ENCODE measurements around the gene LEUTX.
"Not testable (repeated sequence)": the region's sequence is repeated elsewhere in the genome, so short reads cannot be mapped to it uniquely, and the experiment has no call there.

Gene LEUTX

GRCh38 chr19:39746836-39747529, 31.7 kb upstream of the LEUTX start:
- no peak overlapping the region for H3K27ac ChIP-seq (ENCODE audit: low read depth, low read length)
- no peaks in the 10 kb centered on the region for H3K79me2 ChIP-seq (ENCODE audit: control insufficient read depth, insufficient read depth, low read length, unreplicated experiment)
- H3K36me3 ChIP-seq (ENCODE audit: insufficient read depth, low read length): no peaks in the 10 kb centered on the region
- no peaks in the 10 kb centered on the region for H3K4me1 ChIP-seq (ENCODE audit: control insufficient read depth, insufficient read depth, low read length, unreplicated experiment)
- peaks cover 46% of the 10 kb centered on the region for H3K27me3 ChIP-seq (ENCODE audit: insufficient read depth, low read length)
- H3K4me3 ChIP-seq (ENCODE audit: low read depth, low read length): no peak overlapping the region
- no peak overlapping the region for H2AFZ ChIP-seq (ENCODE audit: low read length, unreplicated experiment)

GRCh38 chr19:39749981-39750380, 28.7 kb upstream of the LEUTX start:
- H3K4me3 ChIP-seq (ENCODE audit: low read depth, low read length): no peak overlapping the region
- H3K4me1 ChIP-seq (ENCODE audit: control insufficient read depth, insufficient read depth, low read length, unreplicated experiment): no peaks in the 10 kb centered on the region
- no peaks in the 10 kb centered on the region for H3K79me2 ChIP-seq (ENCODE audit: control insufficient read depth, insufficient read depth, low read length, unreplicated experiment)
- H2AFZ ChIP-seq (ENCODE audit: low read length, unreplicated experiment): no peak overlapping the region
- no peak overlapping the region for H3K27ac ChIP-seq (ENCODE audit: low read depth, low read length)
- H3K27me3 ChIP-seq (ENCODE audit: insufficient read depth, low read length): peaks cover 61% of the 10 kb centered on the region
- H3K36me3 ChIP-seq (ENCODE audit: insufficient read depth, low read length): no peaks in the 10 kb centered on the region

- Histone ChIP-seq H3K27ac (ENCODE audit: low read depth, low read length) (no peak overlapping the region), H3K4me1 (ENCODE audit: control insufficient read depth, insufficient read depth, low read length, unreplicated experiment) (no peaks in the 10 kb centered on the region), H3K27me3 (ENCODE audit: insufficient read depth, low read length) (peaks cover 76% of the 10 kb centered on the region), H2AFZ (ENCODE audit: low read length, unreplicated experiment) (no peak overlapping the region), H3K4me3 (ENCODE audit: low read depth, low read length) (no peak overlapping the region), H3K79me2 (ENCODE audit: control insufficient read depth, insufficient read depth, low read length, unreplicated experiment) (no peaks in the 10 kb centered on the region), H3K36me3 (ENCODE audit: insufficient read depth, low read length) (no peaks in the 10 kb centered on the region)
Observed at GRCh38 chr19:39752390-39752789, 26.3 kb upstream of the LEUTX start.

- Histone ChIP-seq H3K27me3 (ENCODE audit: insufficient read depth, low read length) (peaks cover 77% of the 10 kb centered on the region), H3K4me3 (ENCODE audit: low read depth, low read length) (no peak overlapping the region), H3K79me2 (ENCODE audit: control insufficient read depth, insufficient read depth, low read length, unreplicated experiment) (no peaks in the 10 kb centered on the region), H3K36me3 (ENCODE audit: insufficient read depth, low read length) (no peaks in the 10 kb centered on the region), H2AFZ (ENCODE audit: low read length, unreplicated experiment) (no peak overlapping the region), H3K4me1 (ENCODE audit: control insufficient read depth, insufficient read depth, low read length, unreplicated experiment) (no peaks in the 10 kb centered on the region), H3K27ac (ENCODE audit: low read depth, low read length) (no peak overlapping the region)
Observed at GRCh38 chr19:39752795-39753194, 25.9 kb upstream of the LEUTX start.

- no peaks in the 10 kb centered on the region for H3K36me3 ChIP-seq (ENCODE audit: insufficient read depth, low read length)
- H3K27ac ChIP-seq (ENCODE audit: low read depth, low read length): no peak overlapping the region
- no peaks in the 10 kb centered on the region for H3K79me2 ChIP-seq (ENCODE audit: control insufficient read depth, insufficient read depth, low read length, unreplicated experiment)
- peaks cover 73% of the 10 kb centered on the region for H3K27me3 ChIP-seq (ENCODE audit: insufficient read depth, low read length)
- H3K4me1 ChIP-seq (ENCODE audit: control insufficient read depth, insufficient read depth, low read length, unreplicated experiment): no peaks in the 10 kb centered on the region
- no peak overlapping the region for H2AFZ ChIP-seq (ENCODE audit: low read length, unreplicated experiment)
- H3K4me3 ChIP-seq (ENCODE audit: low read depth, low read length): no peak overlapping the region
Observed at GRCh38 chr19:39754544-39754943, 24.1 kb upstream of the LEUTX start.

GRCh38 chr19:39754971-39755370, 23.7 kb upstream of the LEUTX start:
- Histone ChIP-seq H3K4me1 (ENCODE audit: control insufficient read depth, insufficient read depth, low read length, unreplicated experiment) (no peaks in the 10 kb centered on the region), H2AFZ (ENCODE audit: low read length, unreplicated experiment) (no peak overlapping the region), H3K4me3 (ENCODE audit: low read depth, low read length) (no peak overlapping the region), H3K27me3 (ENCODE audit: insufficient read depth, low read length) (peaks cover 76% of the 10 kb centered on the region), H3K36me3 (ENCODE audit: insufficient read depth, low read length) (no peaks in the 10 kb centered on the region), H3K27ac (ENCODE audit: low read depth, low read length) (no peak overlapping the region), H3K79me2 (ENCODE audit: control insufficient read depth, insufficient read depth, low read length, unreplicated experiment) (no peaks in the 10 kb centered on the region)

- Histone ChIP-seq H2AFZ (ENCODE audit: low read length, unreplicated experiment) (no peak overlapping the region), H3K4me1 (ENCODE audit: control insufficient read depth, insufficient read depth, low read length, unreplicated experiment) (no peaks in the 10 kb centered on the region), H3K79me2 (ENCODE audit: control insufficient read depth, insufficient read depth, low read length, unreplicated experiment) (no peaks in the 10 kb centered on the region), H3K4me3 (ENCODE audit: low read depth, low read length) (no peak overlapping the region), H3K36me3 (ENCODE audit: insufficient read depth, low read length) (no peaks in the 10 kb centered on the region), H3K27me3 (ENCODE audit: insufficient read depth, low read length) (peaks cover 61% of the 10 kb centered on the region), H3K27ac (ENCODE audit: low read depth, low read length) (no peak overlapping the region)
Observed at GRCh38 chr19:39759457-39760184, 19.0 kb upstream of the LEUTX start.

GRCh38 chr19:39761851-39762250, 16.8 kb upstream of the LEUTX start:
- H3K27me3 ChIP-seq (ENCODE audit: insufficient read depth, low read length): peaks cover 45% of the 10 kb centered on the region
- H3K79me2 ChIP-seq (ENCODE audit: control insufficient read depth, insufficient read depth, low read length, unreplicated experiment); H3K36me3 ChIP-seq (ENCODE audit: insufficient read depth, low read length); H3K27ac ChIP-seq (ENCODE audit: low read depth, low read length); H3K4me1 ChIP-seq (ENCODE audit: control insufficient read depth, insufficient read depth, low read length, unreplicated experiment); H2AFZ ChIP-seq (ENCODE audit: low read length, unreplicated experiment); H3K4me3 ChIP-seq (ENCODE audit: low read depth, low read length): not testable (repeated sequence)

- no peak overlapping the region for H2AFZ ChIP-seq (ENCODE audit: low read length, unreplicated experiment)
- no peaks in the 10 kb centered on the region for H3K36me3 ChIP-seq (ENCODE audit: insufficient read depth, low read length)
- H3K27me3 ChIP-seq (ENCODE audit: insufficient read depth, low read length): peaks cover 40% of the 10 kb centered on the region
- H3K4me3 ChIP-seq (ENCODE audit: low read depth, low read length): no peak overlapping the region
- no peaks in the 10 kb centered on the region for H3K4me1 ChIP-seq (ENCODE audit: control insufficient read depth, insufficient read depth, low read length, unreplicated experiment)
- no peak overlapping the region for H3K27ac ChIP-seq (ENCODE audit: low read depth, low read length)
- H3K79me2 ChIP-seq (ENCODE audit: control insufficient read depth, insufficient read depth, low read length, unreplicated experiment): no peaks in the 10 kb centered on the region
Observed at GRCh38 chr19:39765091-39766076, 13.3 kb upstream of the LEUTX start.

- no peak overlapping the region for H3K4me3 ChIP-seq (ENCODE audit: low read depth, low read length)
- H3K4me1 ChIP-seq (ENCODE audit: control insufficient read depth, insufficient read depth, low read length, unreplicated experiment): no peaks in the 10 kb centered on the region
- no peaks in the 10 kb centered on the region for H3K36me3 ChIP-seq (ENCODE audit: insufficient read depth, low read length)
- H3K79me2 ChIP-seq (ENCODE audit: control insufficient read depth, insufficient read depth, low read length, unreplicated experiment): no peaks in the 10 kb centered on the region
- H2AFZ ChIP-seq (ENCODE audit: low read length, unreplicated experiment): no peak overlapping the region
- no peak overlapping the region for H3K27ac ChIP-seq (ENCODE audit: low read depth, low read length)
- peaks cover 52% of the 10 kb centered on the region for H3K27me3 ChIP-seq (ENCODE audit: insufficient read depth, low read length)
Observed at GRCh38 chr19:39768334-39768733, 10.3 kb upstream of the LEUTX start.
